Hematopoietic multipotent progenitor cell treated with erythropoietin and hydrocortisone succinate and interleukin-3 and kit ligand, for 8 days (in vitro differentiated cells): ENCODE results near the gene GM2A.
"Not testable (repeated sequence)": the region's sequence is repeated elsewhere in the genome, so short reads cannot be mapped to it uniquely, and the experiment has no call there.

ENCODE experiments used
- DNase-seq: peaks from one replicate; pipeline ENCODE4 v3.0.0-alpha.2; 2015

Gene GM2A

GRCh38 chr5:151230048-151230680, 22.8 kb upstream of the GM2A start:
- DNase-seq, result no peak

DNA sequence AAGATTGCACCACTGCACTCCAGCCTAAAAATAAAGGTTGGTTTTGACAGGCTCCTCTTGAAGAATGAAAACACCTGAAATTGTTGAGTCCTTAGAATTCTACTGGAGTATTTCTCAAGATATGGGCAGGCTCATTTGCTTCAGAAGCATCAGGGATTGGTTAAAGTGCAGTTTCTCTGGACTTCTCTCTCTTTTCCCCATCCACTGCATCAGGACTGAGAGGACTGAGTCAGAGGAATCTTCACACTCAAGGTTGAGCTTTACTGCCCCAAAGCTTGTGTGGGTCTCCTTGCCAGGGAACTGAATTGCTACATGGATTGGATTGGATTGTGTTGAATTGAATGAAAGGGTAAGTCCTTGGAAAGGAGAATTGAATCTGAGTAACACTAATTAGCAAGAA, 21.6 kb upstream of the GM2A start:
- no peak for DNase-seq

DNA sequence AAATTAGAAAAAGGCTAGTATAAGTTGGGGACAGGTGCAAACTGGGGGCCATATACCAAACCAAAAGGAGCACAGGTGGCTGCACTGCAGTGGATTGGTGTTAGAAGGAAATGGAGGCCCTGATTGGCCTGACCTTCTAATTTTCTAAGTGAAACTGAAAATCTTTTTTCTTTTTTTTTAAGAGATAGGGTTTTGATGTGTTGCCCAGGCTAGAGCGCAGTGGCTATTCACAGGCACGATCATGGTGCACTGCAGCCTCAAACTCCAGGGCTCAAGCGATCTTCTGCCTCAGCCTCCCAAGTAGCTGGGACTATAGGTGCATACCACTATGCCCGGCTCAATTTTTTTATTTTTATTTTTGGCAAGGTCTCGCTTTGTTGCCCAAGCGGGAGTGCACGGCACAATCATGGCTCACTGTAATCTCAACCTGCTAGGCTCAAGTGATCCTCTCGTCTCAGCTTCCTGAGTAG, 19.3 kb upstream of the GM2A start:
- no peak for DNase-seq

GRCh38 chr5:151234476-151235238, 18.3 kb upstream of the GM2A start:
- DNase-seq, result no peak

DNA sequence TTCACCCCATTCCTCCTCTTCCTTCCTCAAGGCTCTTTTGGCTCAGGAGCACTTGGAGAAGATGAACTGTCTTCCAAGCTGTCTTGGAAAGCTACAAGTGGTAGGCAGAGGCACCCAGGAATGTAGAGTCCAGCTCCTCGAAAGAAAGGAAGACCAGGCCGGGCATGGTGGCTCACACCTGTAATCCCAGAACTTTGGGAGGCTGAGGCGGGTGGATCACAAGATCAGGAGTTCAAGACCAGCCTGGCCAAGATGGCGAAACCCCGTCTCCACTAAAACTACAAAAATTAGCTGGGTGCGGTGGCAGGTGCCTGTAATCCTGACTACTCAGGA, 17.8 kb upstream of the GM2A start:
- not testable (repeated sequence) for DNase-seq

- no peak for DNase-seq
Measured at GRCh38 chr5:151236888-151237287, 16.1 kb upstream of the GM2A start.

- DNase-seq, result no peak
Measured at GRCh38 chr5:151237685-151238084, 15.3 kb upstream of the GM2A start.

GRCh38 chr5:151238303-151238741, 14.7 kb upstream of the GM2A start:
- DNase-seq, result no peak

DNA sequence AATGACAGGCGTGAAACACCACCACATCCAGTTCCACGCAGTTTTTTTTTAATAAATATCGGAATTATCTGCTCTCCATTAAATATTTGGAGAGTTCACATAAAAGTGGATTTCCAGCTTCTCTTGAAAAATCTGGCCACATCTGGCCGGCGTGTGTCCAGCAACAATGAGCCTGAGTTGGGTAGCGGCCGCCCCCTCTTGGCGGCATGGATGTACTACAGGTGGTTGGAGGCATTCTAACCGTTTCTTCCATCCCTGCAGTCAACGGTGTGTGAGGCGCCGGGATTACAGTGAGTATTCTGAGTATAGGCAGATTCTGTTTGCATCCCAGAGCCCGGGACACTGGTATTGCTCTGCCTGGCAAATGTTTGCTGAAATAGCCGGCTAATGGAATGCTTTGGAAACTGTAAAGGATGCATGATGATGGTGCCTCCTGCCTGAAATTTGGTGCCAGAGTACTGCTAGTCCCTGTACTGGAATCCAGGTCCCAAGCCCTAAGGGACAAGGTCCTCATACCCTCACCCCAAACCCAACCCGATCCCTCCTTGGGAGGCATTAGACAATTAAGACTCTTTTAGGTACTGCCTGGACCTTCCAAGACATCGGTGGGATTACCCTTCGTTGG, 13.6 kb upstream of the GM2A start:
- peak; percentile 69 for DNase-seq

DNA sequence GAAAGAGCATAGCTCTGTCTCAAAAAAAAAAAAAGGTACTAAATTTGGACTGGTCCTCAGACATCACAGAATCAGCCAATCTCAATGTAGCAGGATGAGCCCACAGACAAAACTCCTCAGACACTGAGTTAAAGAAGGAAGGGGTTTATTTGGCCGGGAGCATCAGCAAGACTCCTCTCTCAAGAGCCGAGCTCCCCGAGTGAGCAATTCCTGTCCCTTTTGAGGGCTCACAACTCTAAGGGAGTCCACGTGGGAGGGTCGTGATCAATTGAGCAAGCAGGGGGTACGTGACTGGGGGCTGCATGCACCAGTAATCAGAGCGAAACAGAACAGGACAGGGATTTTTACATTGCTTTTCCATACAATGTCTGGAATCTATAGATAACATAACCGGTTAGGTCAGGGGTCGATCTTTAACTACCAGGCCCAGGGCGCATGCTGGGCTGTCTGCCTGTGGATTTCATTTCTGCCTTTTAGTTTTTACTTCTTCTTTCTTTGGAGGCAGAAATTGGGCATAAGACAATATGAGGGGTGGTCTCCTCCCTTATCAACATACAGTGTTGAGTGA, 12.6 kb upstream of the GM2A start:
- not testable (repeated sequence) for DNase-seq

- no peak for DNase-seq
Measured at GRCh38 chr5:151240924-151241635, 11.9 kb upstream of the GM2A start.

GRCh38 chr5:151243127-151243526, 9.9 kb upstream of the GM2A start:
- no peak for DNase-seq

DNA sequence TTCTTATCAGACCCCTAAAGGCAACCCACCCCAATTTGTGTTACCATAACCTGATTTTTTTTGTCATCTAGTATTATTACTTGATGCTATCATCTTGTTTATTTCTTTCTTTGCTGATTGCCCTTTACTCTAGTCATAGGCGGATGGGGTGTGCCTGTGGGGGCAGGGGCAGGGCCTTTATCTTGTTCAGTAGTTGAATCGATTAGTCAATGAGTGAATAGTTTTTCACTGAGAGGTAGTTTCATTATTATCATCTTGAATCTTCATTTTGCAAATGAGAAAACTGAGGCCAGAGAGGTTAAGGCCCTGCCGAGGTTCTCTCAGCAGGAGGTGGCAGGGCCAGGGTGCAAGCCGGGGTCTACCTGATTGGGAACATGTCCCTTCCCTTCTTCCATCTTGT, 9.4 kb upstream of the GM2A start:
- DNase-seq, result no peak

DNA sequence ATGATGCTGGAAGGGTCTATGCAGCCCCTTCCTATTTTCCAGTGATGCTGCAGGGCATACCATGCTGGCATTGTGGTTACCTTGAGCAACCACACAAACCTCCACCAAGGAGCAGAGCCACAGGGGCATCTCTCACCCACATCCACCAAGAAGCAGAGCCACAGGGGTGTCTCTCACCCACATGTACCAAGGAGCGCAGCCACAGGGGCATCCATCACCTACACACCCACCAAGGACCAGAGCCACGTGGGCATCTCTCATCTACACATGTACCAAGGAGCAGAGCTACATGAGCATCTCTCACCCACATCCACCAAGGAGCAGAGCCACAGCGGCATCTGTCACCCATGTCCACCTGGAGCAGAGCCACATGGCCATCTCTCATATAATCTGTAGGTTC, 8.8 kb upstream of the GM2A start:
- no peak for DNase-seq

DNA sequence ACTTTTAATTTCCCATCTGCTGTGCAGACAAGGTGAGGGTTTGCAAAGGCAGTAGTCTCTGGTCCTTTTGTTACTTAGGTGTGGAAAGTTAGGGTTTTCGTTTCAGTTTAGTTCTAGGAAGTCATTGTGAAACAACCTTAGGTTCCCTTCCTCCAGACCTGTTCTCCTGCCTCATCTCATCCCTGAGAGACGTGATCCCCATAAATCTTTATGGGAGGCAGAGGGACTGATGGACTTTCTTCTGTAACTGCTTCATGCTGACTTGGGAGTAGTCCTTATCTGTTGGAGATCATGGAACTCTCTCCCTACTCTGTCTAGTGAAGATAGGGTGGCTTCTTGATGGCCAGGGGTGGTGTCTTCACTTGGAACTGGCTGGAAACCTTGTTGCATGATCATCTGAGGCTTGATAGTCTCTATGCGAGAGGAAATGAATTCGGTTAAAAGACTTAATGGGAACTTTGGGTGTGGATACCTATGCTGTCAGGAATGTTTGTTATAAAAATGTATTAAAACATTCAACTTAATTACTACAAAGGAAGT, 7.2 kb upstream of the GM2A start:
- DNase-seq, result no peak

GRCh38 chr5:151248651-151249050, 4.3 kb upstream of the GM2A start:
- DNase-seq, result no peak

GRCh38 chr5:151249281-151249680, 3.7 kb upstream of the GM2A start:
- DNase-seq, result no peak

DNA sequence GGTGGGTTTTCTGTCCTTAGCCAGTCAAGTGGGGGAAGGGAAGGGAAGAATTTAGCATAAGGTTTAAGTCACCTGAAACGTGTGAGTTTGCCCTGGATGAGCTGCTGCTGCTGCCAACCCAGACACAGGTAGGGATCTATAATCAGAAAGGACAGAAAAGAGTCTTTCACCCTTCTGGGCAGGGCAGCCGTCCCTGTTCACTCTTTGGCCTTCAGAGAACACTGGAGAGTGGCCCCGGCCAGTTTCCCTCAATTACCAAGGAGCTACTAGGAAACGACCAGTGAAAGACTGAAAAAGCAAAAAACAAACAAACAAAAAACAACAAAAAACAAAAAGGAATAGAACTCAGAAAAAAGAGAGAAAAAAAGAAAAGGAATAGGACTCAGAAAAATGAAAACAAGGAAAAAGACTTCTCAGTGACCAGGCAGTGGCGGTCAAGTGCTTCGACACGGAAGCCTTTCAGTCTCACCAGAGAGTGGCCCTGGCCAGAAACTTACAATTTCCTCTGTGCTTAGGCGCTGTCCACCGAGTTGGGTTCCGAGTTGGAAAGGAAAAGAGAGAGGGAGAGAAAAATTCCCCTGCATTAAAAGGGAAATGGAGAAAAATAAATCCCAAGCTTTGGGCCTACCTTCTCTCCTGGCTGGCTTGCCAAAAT, 2.5 kb upstream of the GM2A start:
- no peak for DNase-seq

GRCh38 chr5:151251001-151251551, 1.9 kb upstream of the GM2A start:
- peak; percentile 23 for DNase-seq

DNA sequence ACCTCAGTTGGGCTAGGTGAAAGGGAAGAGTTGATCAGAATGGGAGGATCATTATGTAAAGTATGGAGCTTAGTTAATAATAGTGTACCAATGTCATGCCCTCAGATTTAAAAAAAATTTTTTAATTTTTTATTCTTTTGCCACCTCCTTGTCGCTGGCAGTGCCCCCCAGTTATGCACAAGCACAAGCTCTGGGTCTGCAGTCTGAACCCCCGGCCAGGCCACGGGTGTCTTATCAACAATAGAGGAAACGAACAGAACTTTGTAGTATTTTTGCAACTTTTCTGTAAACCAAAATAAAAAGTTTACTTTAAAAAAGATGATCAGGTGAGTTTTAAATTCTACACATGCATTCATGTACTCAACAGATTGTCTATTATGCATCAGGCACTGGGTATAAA, 1.4 kb upstream of the GM2A start:
- DNase-seq, result no peak

- DNase-seq, result no peak
Measured at GRCh38 chr5:151253605-151253950, 593 bp downstream of the GM2A start.

GRCh38 chr5:151254556-151254955, 1.6 kb downstream of the GM2A start:
- no peak for DNase-seq
